ENCODE data around the gene CEND1.

- TF ChIP-seq GATA3 (IDR thresholded peaks at IDR 0.05; ENCODE audit: low read depth, low read length): no peak
- no peak for TF ChIP-seq GATA2 (IDR thresholded peaks at IDR 0.05; ENCODE audit: low read depth, low read length)
These were observed 39.4 kb upstream of the CEND1 start for GRCh38 chr11:829176-829846.

Measured in SH-SY5Y (cell line).